Smooth muscle cell of the pulmonary artery (primary cell): ENCODE measurements around the gene COG8. TPM values are rescaled to one million over a fixed set of nuclear protein-coding genes. Genes with fewer than 3 reads are reported as not detected.

Experiments
- total RNA-seq: library from RNA; depleted of rRNA; stranded (reverse); fragments of >200 nt; gene quantifications from 2 replicates; pipeline ENCODE4 v1.2.3, GENCODE V29; 2014

COG8 gene
- total RNA-seq, result 40.6 and 42.8 TPM in 2 replicates

DNA sequence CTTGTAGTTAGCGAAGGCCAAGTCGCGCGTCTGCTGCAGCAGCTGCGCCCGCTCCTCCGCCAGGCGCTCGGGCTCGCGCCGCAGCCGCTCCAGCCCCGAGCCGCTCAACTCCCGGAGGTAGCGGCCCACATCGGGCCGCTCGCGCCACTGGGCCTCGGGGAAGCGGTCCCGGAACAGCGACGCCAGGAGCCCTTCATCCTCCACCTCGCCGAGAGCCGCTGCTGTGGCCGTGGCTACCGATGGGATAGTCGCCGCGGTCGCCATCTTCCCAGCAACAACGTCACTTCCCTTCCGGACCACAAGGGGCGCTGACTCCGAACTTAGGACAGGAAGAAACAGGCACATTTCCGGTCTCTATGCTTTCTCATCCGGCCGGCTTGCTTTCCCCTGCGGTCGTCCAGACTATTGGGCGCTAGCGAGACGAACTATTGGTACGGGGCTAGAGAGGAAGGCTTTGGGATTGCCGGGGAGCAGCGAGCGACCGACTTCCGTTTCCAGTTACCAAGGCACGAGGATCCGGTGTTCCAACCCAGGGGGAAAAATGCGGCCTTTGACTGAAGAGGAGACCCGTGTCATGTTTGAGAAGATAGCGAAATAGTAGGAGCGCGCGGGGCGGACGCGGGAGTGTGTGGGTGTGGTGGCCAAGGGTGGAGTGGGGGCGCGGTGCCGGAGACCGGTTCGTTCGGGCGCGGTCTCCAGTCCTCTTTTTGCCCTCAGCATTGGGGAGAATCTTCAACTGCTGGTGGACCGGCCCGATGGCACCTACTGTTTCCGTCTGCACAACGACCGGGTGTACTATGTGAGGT is at the start of gene COG8, which contains the start of gene NIP7:
Gene COG8 (minus strand): TSS at position 276 of the 806 bp plus-strand sequence. CDS start 12 bp downstream, at position 264.
Gene NIP7 (plus strand): TSS at position 484 of the 806 bp plus-strand sequence. CDS start 58 bp downstream, at position 542.

DNA sequence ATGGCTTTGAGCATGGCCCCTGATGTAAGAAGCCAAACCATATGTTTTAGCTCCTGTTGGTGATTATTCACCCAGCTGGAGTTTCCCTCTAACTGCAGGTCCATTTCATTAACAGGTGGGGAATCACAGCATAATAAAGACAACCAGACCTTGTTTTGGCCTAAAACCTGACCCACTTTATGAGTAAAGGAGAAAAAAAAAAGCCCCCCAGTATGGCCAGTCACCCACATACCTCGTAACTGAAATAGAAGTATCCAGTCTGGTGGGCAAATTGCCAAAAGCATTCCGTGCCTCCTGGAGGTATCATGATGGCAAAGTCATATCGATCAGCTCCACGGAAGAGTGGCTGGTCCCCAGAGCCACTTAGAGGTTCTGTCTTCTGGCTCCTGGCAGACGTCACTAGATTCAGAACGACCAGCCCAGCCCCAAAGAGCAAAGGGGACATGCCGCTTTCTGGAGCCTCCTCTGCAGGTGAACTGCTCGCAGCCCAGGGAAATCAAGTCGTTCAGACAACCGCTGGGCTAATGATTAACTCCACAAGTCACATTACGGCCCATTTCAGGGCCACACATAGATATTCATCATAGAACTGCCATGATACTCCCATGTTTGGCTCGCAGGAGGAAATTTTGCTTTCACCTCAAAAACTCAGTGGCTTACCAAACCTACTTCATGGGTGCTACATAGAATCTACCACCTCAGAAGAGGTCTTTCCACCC is 12.1 kb upstream of the COG8 start, which contains the start of gene TMED6:
Gene TMED6 (minus strand): TSS at position 478 of the 719 bp plus-strand sequence. CDS start 33 bp downstream, at position 445.

GRCh38 chr16:69330286-69331109 is 8.9 kb downstream of the COG8 start, which contains the start of gene PDF:
PDF (minus strand) TSS chr16:69330588; CDS start chr16:69330570, 18 bp downstream.

GRCh38 chr16:69310653-69311532 is 28.5 kb downstream of the COG8 start, which contains the start of gene VPS4A:
VPS4A (plus strand) TSS chr16:69311350; CDS start chr16:69311512, 162 bp downstream.

Other genes with a start within 250 kb of the COG8 start
- 4.0 and 7.6 TPM in 2 replicates for gene HAS3, start 233.9 kb downstream of the COG8 start, total RNA-seq
- gene CHTF8, start 207.0 kb downstream of the COG8 start, total RNA-seq, result 61.1 and 71.0 TPM in 2 replicates
- gene UTP4, start 206.9 kb downstream of the COG8 start, total RNA-seq, result 20.3 and 26.7 TPM in 2 replicates
- 50.5 and 77.5 TPM in 2 replicates for gene SNTB2, start 152.4 kb downstream of the COG8 start, total RNA-seq
- gene VPS4A, start 28.2 kb downstream of the COG8 start, total RNA-seq, result 31.0 and 32.0 TPM in 2 replicates
- 10.5 and 15.3 TPM in 2 replicates for gene PDF, start 9.0 kb downstream of the COG8 start, total RNA-seq
- 17.3 and 20.6 TPM in 2 replicates for gene NIP7, start 208 bp upstream of the COG8 start, total RNA-seq
- gene TMED6, start 12.2 kb upstream of the COG8 start, total RNA-seq, result 0.20 and 0.23 TPM in 2 replicates
- gene TERF2, start 46.4 kb upstream of the COG8 start, total RNA-seq, result 14.5 and 15.2 TPM in 2 replicates
- 68.7 and 88.8 TPM in 2 replicates for gene CYB5B, start 85.1 kb upstream of the COG8 start, total RNA-seq
- 34.0 and 46.9 TPM in 2 replicates for gene NFAT5, start 226.4 kb upstream of the COG8 start, total RNA-seq